ENCODE measurements around the gene CIAO2A.

The CIAO2A gene

DNA sequence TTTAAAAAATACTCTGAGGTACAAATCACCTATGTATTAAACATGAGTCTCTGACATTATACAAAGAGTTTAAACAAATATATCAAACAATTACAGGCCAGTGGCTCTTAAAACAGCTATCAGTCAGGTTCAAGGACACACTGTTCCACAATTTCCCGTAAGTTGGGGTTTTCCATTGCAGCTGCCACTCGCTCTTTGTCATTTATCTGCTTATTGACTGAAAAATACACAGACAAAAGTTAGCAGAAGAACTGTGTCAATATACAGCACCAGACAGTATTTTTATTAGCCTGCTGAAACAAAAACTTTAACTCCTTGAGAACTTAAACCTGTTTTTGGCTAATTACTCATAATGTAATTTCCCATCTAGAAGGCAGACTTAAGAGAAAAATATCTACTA is 20.8 kb downstream of the CIAO2A start:
- Histone ChIP-seq H3K4me1 (ENCODE audit: control insufficient read depth in 1 of 2, insufficient read depth in 1 of 2, low read depth in 1 of 2, low read length in 1 of 2) (peaks cover under 1 to 7% of the 10 kb centered on the region in 2 experiments), H3K9me3 (no peaks in the 10 kb centered on the region), H3K27ac (no peak overlapping the region), H3K36me3 (peaks cover 18% of the 10 kb centered on the region), H3K4me3 (ENCODE audit: low read depth in 1 of 2, low read length in 1 of 2) (no peak overlapping the region), H3K27me3 (no peaks in the 10 kb centered on the region)
- TF ChIP-seq, protein P1, sequence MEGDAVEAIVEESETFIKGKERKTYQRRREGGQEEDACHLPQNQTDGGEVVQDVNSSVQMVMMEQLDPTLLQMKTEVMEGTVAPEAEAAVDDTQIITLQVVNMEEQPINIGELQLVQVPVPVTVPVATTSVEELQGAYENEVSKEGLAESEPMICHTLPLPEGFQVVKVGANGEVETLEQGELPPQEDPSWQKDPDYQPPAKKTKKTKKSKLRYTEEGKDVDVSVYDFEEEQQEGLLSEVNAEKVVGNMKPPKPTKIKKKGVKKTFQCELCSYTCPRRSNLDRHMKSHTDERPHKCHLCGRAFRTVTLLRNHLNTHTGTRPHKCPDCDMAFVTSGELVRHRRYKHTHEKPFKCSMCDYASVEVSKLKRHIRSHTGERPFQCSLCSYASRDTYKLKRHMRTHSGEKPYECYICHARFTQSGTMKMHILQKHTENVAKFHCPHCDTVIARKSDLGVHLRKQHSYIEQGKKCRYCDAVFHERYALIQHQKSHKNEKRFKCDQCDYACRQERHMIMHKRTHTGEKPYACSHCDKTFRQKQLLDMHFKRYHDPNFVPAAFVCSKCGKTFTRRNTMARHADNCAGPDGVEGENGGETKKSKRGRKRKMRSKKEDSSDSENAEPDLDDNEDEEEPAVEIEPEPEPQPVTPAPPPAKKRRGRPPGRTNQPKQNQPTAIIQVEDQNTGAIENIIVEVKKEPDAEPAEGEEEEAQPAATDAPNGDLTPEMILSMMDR (IDR thresholded peaks at IDR 0.05), result no peak

DNA sequence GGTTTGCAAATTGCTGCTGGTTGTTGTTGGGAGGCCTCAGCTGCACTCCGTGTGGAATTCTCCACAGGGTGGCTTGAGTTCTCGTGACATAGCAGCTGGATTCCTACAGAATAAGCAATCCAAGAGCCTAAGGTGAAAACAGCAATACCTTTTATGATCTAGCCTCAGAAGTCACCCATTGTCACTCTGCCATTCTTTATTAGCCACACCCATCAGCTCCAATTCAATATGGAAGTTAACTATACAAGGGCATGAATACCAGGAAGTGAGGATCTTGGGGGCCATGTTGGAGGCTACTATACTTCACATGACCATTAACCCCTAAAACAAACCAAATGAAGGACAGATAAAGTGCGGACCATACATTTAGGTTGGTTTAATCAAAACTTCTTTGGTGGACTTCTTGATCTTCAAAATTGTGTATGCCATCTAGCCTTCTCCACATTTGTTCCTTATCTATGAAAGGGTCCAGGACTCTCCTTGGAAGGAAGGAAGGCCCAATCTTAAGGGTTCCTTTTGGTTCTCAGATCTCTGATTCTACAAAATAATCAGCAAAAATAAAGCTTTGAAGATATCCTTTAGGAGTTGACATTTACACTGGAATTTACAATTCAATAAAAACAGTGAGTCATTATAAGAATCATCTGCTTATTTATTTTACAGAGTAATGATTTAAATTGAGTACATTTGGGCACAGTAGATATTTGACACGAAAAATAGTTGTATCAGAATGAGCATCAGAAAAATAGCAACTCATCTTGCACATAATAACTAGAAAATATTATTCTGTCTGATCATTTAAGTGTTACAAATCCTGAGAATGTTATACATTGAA is 21.5 kb downstream of the CIAO2A start:
- TF ChIP-seq, protein P1 (IDR thresholded peaks at IDR 0.05), result no peak
- H3K27me3 ChIP-seq, result no peaks in the 10 kb centered on the region
- no peaks in the 10 kb centered on the region for H3K9me3 ChIP-seq
- peaks cover 18% of the 10 kb centered on the region for H3K36me3 ChIP-seq
- H3K4me1 ChIP-seq (ENCODE audit: control insufficient read depth in 1 of 2, insufficient read depth in 1 of 2, low read depth in 1 of 2, low read length in 1 of 2), result peaks cover 7 to 11% of the 10 kb centered on the region in 2 experiments
- no peak overlapping the region for H3K27ac ChIP-seq
- no peak overlapping the region for H3K4me3 ChIP-seq (ENCODE audit: low read depth in 1 of 2, low read length in 1 of 2)

DNA sequence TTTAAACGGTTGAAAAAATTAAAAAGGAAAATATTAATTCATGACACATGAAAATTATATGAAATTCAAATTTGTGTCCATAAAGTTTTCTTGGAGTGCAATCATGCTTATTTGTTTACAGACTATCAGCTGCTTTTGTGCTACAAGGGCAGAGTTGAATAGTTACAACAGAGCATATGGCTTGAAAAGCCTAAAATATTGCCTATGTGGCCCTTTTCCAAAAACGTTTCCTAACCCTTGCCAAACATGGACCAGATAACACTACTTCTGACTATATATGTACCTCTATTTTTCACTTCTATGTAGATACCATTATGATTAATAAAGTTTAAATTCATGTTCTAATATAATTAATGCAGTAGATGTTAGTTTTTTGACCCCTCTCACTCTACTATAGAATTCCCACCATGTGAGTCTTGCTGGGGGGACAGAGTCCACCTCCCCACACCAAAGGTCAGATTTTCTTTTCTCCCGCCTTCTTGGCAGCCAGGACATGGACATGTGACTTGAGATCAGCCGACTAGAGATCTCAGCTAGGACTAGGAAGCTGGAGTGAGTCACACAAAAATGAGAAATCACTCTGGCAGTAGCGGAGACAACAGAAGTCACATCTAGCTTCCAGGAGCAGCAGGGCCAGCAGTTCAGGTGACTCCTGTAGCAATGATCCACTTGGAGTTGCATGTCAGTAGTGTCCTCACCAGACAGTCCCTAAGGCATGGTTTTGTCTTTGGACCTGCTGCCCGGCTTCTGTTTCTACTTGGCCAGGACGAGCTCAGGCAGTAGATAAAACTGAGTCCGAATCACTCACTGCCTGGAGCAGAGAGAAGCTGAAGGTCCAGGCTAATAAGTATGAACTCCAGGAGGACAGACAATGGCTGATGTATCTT is 22.4 kb downstream of the CIAO2A start:
- Histone ChIP-seq H3K27me3 (no peaks in the 10 kb centered on the region), H3K27ac (no peak overlapping the region), H3K9me3 (no peaks in the 10 kb centered on the region), H3K4me3 (ENCODE audit: low read depth in 1 of 2, low read length in 1 of 2) (no peak overlapping the region), H3K4me1 (ENCODE audit: control insufficient read depth in 1 of 2, insufficient read depth in 1 of 2, low read depth in 1 of 2, low read length in 1 of 2) (peaks cover 9 to 11% of the 10 kb centered on the region in 2 experiments), H3K36me3 (peaks cover 18% of the 10 kb centered on the region)
- TF ChIP-seq, protein P1 (IDR thresholded peaks at IDR 0.05), result no peak

DNA sequence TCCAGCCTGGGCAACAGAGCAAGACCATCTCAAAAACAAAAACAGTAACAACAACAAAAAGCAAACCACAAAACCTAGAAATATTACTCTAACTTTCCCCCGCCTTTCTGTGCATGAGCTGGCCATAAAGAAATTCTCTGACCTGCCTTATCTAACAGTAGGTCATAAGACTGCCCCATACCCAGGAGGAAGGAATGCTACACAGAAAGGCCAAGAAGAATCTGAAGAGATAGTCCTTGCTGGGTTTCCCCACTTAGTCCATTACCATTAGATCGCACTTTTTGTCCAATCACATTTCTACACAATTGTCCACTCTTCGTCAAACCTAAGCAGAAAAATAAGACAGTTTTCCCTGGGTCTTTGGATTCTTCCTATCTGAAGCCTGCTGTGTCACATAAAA is 23.5 kb downstream of the CIAO2A start:
- no peaks in the 10 kb centered on the region for H3K9me3 ChIP-seq
- no peak overlapping the region for H3K4me3 ChIP-seq (ENCODE audit: low read depth in 1 of 2, low read length in 1 of 2)
- H3K27me3 ChIP-seq, result no peaks in the 10 kb centered on the region
- TF ChIP-seq, protein P1 (IDR thresholded peaks at IDR 0.05), result no peak
- peaks cover 16% of the 10 kb centered on the region for H3K36me3 ChIP-seq
- H3K4me1 ChIP-seq (ENCODE audit: control insufficient read depth in 1 of 2, insufficient read depth in 1 of 2, low read depth in 1 of 2, low read length in 1 of 2), result peaks cover 9 to 14% of the 10 kb centered on the region in 2 experiments
- no peak overlapping the region for H3K27ac ChIP-seq

DNA sequence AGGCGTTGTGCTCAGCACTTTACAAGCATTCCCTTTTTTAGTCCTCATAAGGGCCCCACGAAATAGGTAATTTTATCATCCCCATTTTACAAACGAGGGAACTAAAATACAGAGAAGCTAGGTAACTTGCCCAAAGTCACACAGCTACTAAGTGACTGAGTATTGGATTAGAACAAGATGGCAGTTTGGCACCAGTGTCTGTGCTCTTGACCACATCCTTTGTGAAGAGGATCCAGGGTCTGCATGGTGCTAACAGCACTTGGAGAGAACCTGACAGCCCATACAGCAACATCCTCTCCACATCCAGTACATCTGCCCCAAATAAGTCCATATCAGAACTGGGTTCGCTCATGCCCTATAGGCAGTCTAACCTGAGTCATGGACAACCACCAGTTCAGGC is 25.5 kb downstream of the CIAO2A start:
- H3K27ac ChIP-seq, result no peak overlapping the region
- peaks cover 9 to 14% of the 10 kb centered on the region in 2 experiments for H3K4me1 ChIP-seq (ENCODE audit: control insufficient read depth in 1 of 2, insufficient read depth in 1 of 2, low read depth in 1 of 2, low read length in 1 of 2)
- H3K4me3 ChIP-seq (ENCODE audit: low read depth in 1 of 2, low read length in 1 of 2), result no peak overlapping the region
- TF ChIP-seq, protein P1 (IDR thresholded peaks at IDR 0.05), result no peak
- no peaks in the 10 kb centered on the region for H3K27me3 ChIP-seq
- peaks cover 10% of the 10 kb centered on the region for H3K36me3 ChIP-seq
- H3K9me3 ChIP-seq, result no peaks in the 10 kb centered on the region

Measured in neutrophil (primary cell).